CD4-positive, alpha-beta T cell (primary cell): ENCODE measurements around the gene GJA5. TPM values are rescaled to one million over a fixed set of nuclear protein-coding genes. Genes with fewer than 3 reads are reported as not detected.

ENCODE experiments used
- ATAC-seq: fragments of 200-7000 bp; cut with Tn5 transposase; one replicate; pipeline ENCODE4 v1.10.0; 2022; ENCODE audit warnings: mild to moderate bottlenecking; ENCODE audit not compliant: poor library complexity
- CTCF ChIA-PET: fragments of 350-600 bp; sonication (Branson Sonifier 250); formaldehyde crosslinking; loops from one replicate; lab custom pipeline; 2021; ENCODE audit warnings: antibody characterized with exemption, inconsistent platforms; lab: Charles Lee
- POLR2A ChIA-PET: fragments of 350-600 bp; sonication (Branson Sonifier 250); formaldehyde crosslinking; loops from one replicate; lab custom pipeline; 2021; ENCODE audit warnings: antibody characterized with exemption, inconsistent platforms; lab: Charles Lee
- DNase-seq, 14 experiments: peaks; one replicate each; pipeline ENCODE4 v3.0.0-alpha.2; 2013 to 2020; ENCODE audit warnings: mixed read lengths in 2 of 14
- H3K27ac ChIP-seq, 2 donors: one replicate each; pipeline versions ENCODE4 v1.5.1 to v1.7.0; 2013; ENCODE audit warnings: low read length in 2 of 2, low read depth in 1 of 2, mild to moderate bottlenecking in 1 of 2
- H3K27me3 ChIP-seq, 2 experiments: 1 replicate in 1 of 2; 2 replicates in 1 of 2; pipeline versions ENCODE4 v1.6.1 to v1.7.0; 2013; ENCODE audit warnings: low read length in 2 of 2, control low read depth in 1 of 2, mild to moderate bottlenecking in 1 of 2, moderate library complexity in 1 of 2; ENCODE audit not compliant: insufficient read depth in 2 of 2, control insufficient read depth in 1 of 2
- H3K36me3 ChIP-seq: one replicate; pipeline ENCODE4 v1.6.1; 2013; ENCODE audit warnings: low read length, control low read depth; ENCODE audit not compliant: insufficient read depth
- H3K4me1 ChIP-seq: one replicate; pipeline ENCODE4 v1.6.1; 2013; ENCODE audit warnings: low read length, control low read depth; ENCODE audit not compliant: insufficient read depth
- H3K4me3 ChIP-seq: one replicate; pipeline ENCODE4 v1.5.1; 2013; ENCODE audit warnings: mild to moderate bottlenecking, low read length, moderate library complexity
- H3K9me3 ChIP-seq, 2 experiments: 1 replicate in 1 of 2; 2 replicates in 1 of 2; pipeline versions ENCODE4 v1.6.1 to v1.7.0; 2013; ENCODE audit warnings: low read length in 2 of 2, mild to moderate bottlenecking in 2 of 2, control low read depth in 1 of 2, moderate library complexity in 1 of 2; ENCODE audit not compliant: control insufficient read depth in 1 of 2, insufficient read depth in 1 of 2
- H3K27ac Mint-ChIP-seq: one replicate; pipeline ENCODE4 v1.8.0; 2020; ENCODE audit warnings: mixed read lengths
- H3K27me3 Mint-ChIP-seq: one replicate; pipeline ENCODE4 v1.8.0; 2021; ENCODE audit warnings: mixed read lengths
- H3K36me3 Mint-ChIP-seq: one replicate; pipeline ENCODE4 v1.8.0; 2021; ENCODE audit warnings: low read depth, mixed read lengths
- H3K4me1 Mint-ChIP-seq: one replicate; pipeline ENCODE4 v1.8.0; 2021; ENCODE audit warnings: low read depth, mixed read lengths
- H3K4me3 Mint-ChIP-seq: one replicate; pipeline ENCODE4 v1.8.0; 2020; ENCODE audit warnings: mild to moderate bottlenecking, mixed read lengths
- H3K9me3 Mint-ChIP-seq: one replicate; pipeline ENCODE4 v1.8.0; 2020; ENCODE audit warnings: mixed read lengths
- CTCF ChIP-seq: fragments of 200-600 bp; IDR thresholded peaks from one replicate; pipeline ENCODE4 v1.8.0; 2022; ENCODE audit warnings: antibody characterized with exemption, mild to moderate bottlenecking
- intact Hi-C, 2 experiments: fragments of 100-400 bp; cut with DNase I in 1 of 2; cut with micrococcal nuclease in 1 of 2; formaldehyde crosslinking; loops; one replicate each; pipeline versions ENCODE4 v1.15.1 to v1.9.0; 2023 to 2025; cut with DNase I, micrococcal nuclease
- total RNA-seq, 174 experiments: library from RNA in 2 of 174; stranded (reverse) in 2 of 174; gene quantifications; one replicate each; pipeline ENCODE4 v1.2.3 and lab custom pipeline; 2021 to 2026

Gene GJA5
- total RNA-seq, 2 experiments from 2014 or later, result not detected

- no peak for TF ChIP-seq CTCF
- H3K4me3 ChIP-seq, result no peak overlapping the region
- intact Hi-C loops, result no loop called here
- H3K27ac ChIP-seq, result no peak overlapping the region
- H3K4me1 Mint-ChIP-seq, result no peaks in the 10 kb centered on the region
- H3K36me3 ChIP-seq, result no peaks in the 10 kb centered on the region
- H3K27me3 Mint-ChIP-seq, result no peaks in the 10 kb centered on the region
- ChIA-PET POLR2A (no interaction called here), CTCF (no interaction called here)
- no peaks in the 10 kb centered on the region for H3K9me3 ChIP-seq
- no peaks in the 10 kb centered on the region for H3K9me3 Mint-ChIP-seq
- H3K4me3 Mint-ChIP-seq, result no peak overlapping the region
- DNase-seq (no peak), ATAC-seq (no peak)
- no peaks in the 10 kb centered on the region for H3K27me3 ChIP-seq
- no peaks in the 10 kb centered on the region for H3K4me1 ChIP-seq
- no peaks in the 10 kb centered on the region for H3K36me3 Mint-ChIP-seq
- no peak overlapping the region for H3K27ac Mint-ChIP-seq
Observed at GRCh38 chr1:147752511-147752910, 7.9 kb downstream of the GJA5 start.

- Histone ChIP-seq H3K4me1 (no peaks in the 10 kb centered on the region), H3K27me3 (peaks cover 0 to 3% of the 10 kb centered on the region in 2 experiments), H3K27ac (no peak overlapping the region), H3K9me3 (no peaks in the 10 kb centered on the region), H3K36me3 (no peaks in the 10 kb centered on the region), H3K4me3 (no peak overlapping the region)
- intact Hi-C loops, result no loop called here
- Mint-ChIP-seq H3K4me1 (no peaks in the 10 kb centered on the region), H3K27ac (no peak overlapping the region), H3K9me3 (no peaks in the 10 kb centered on the region), H3K4me3 (no peak overlapping the region), H3K27me3 (no peaks in the 10 kb centered on the region), H3K36me3 (no peaks in the 10 kb centered on the region)
- ChIA-PET CTCF (no interaction called here), POLR2A (no interaction called here)
- ATAC-seq (no peak), DNase-seq (no peak)
- TF ChIP-seq CTCF, result no peak
Observed at GRCh38 chr1:147751346-147751745, 9.1 kb downstream of the GJA5 start.

DNA sequence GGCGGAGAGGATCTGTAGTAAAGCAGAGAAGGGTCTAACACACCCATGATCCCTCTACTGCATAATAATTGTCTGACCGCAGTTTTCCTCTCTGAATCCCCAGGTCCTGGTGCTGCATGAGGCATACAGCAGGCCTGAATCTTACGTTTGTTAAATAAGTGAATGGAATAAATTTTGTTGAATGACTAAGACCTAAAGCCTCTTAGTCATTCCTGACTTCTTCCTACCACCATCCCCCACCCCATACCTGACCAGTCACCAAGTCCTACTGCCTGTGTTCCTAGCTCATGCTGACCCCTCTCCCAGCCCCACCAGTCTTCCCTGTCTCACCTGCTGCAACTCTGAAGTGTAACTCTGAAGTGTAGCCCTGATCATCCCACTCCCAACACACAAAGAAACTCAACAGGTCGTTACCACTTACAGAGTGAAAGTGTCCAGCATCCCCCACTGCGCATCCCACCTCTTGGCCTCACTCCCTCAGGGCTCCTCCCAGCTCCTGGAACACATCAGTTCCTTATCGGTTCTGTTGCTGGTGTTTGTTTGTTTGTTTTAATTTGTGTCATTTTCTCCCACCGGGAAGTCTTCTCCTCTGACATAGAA is 9.7 kb downstream of the GJA5 start:
- Histone ChIP-seq H3K36me3 (no peaks in the 10 kb centered on the region), H3K4me3 (no peak overlapping the region), H3K4me1 (no peaks in the 10 kb centered on the region), H3K9me3 (no peaks in the 10 kb centered on the region), H3K27me3 (peaks cover 0 to 3% of the 10 kb centered on the region in 2 experiments), H3K27ac (no peak overlapping the region)
- DNase-seq (no peak), ATAC-seq (no peak)
- Mint-ChIP-seq H3K9me3 (no peaks in the 10 kb centered on the region), H3K36me3 (no peaks in the 10 kb centered on the region), H3K4me3 (no peak overlapping the region), H3K27ac (no peak overlapping the region), H3K27me3 (no peaks in the 10 kb centered on the region), H3K4me1 (no peaks in the 10 kb centered on the region)
- intact Hi-C loops, result no loop called here
- CTCF ChIA-PET, result no interaction called here
- no peak for TF ChIP-seq CTCF
- POLR2A ChIA-PET, result no interaction called here
